EL (cell line): Measurements from ENCODE around the gene PTPMT1.

Source experiments
- DNase-seq: peaks from one replicate; pipeline ENCODE4 v3.0.0-alpha.2; 2016

The PTPMT1 gene

GRCh38 chr11:47616726-47617416 is 51.5 kb downstream of the PTPMT1 start:
- peak; percentile 61 for DNase-seq

DNA sequence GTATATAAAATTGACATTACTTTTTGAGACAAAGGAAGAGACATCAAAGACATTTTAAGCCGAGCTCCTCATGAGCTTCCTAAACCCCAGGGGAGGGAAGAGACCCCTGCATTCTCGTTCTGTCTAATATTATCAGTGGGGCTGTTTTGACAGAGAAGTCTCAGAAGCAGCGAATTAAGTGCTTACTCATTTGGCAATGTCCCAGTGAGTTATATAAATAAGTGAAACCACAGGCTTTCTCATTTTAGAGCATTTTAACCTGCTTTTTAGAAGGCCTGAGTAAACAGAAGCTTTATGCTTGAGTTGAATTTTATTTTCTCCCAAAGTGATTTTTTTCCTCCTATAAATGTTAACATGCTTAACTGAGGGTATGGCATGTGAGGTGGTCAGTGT is 52.0 kb downstream of the PTPMT1 start:
- peak; percentile 40 for DNase-seq

DNA sequence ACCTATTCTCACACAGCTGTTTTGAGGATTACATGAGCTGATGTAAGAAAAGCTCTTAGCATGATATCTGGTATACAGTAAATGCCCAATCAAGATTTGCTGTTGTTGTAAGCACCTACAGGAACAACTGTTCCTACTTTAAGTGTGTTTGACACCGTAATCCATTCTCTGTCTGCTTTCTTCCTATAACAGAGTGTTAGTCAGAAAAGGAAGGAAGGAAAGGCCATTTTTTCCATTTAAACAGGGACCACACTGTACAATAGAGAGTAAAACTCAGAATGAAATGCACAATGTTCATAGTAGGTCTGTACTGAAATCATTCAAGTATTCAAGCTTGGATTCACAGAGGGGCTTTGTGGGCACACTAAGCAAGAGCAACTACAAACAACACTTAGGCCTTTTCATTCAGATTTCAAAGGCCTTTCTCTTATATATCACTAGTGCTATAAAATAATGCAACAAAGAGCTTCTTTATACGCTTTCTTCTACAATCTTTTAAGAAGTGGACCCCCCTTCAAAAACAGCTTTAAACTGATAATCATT is 55.5 kb downstream of the PTPMT1 start:
- no peak for DNase-seq
